PC-3 (cell line): Measurements from ENCODE around the gene YY1. TPM values are rescaled to one million over a fixed set of nuclear protein-coding genes. Genes with fewer than 3 reads are reported as not detected.

Source experiments
- ATAC-seq: fragments of 200-7000 bp; cut with Tn5 transposase; 2 replicates; pipeline ENCODE4 v1.9.1; 2020; ENCODE audit warnings: mild to moderate bottlenecking, moderate library complexity
- BruUV-seq: library from RNA; stranded (reverse); fragments of 400-500 nt; replicated peaks from 2 replicates; lab custom pipeline; 2021; lab: Mats Ljungman, UMichigan
- CTCF ChIA-PET: fragments of 300-600 bp; sonication (Branson Sonifier 250); formaldehyde crosslinking; loops from one replicate; lab custom pipeline; 2022; ENCODE audit warnings: antibody characterized with exemption; lab: Charles Lee
- POLR2A ChIA-PET: fragments of 300-600 bp; sonication (Branson Sonifier 250); formaldehyde crosslinking; loops from one replicate; lab custom pipeline; 2022; ENCODE audit warnings: antibody characterized with exemption; ENCODE audit not compliant: unreplicated experiment; lab: Charles Lee
- DNase-seq: peaks from one replicate; pipeline ENCODE4 v3.0.0-alpha.2; 2015
- H2AFZ ChIP-seq: fragments of 300-600 bp; sonication (generic); 2 replicates; pipeline ENCODE4 v1.6.0; 2016; ENCODE audit warnings: antibody characterized with exemption, low read length
- H3F3A ChIP-seq: fragments of 300-600 bp; sonication (generic); one replicate; pipeline ENCODE4 v1.6.0; 2017; ENCODE audit warnings: antibody characterized with exemption, low read length, control low read depth, mild to moderate bottlenecking; ENCODE audit not compliant: unreplicated experiment
- H3K27ac ChIP-seq: fragments of 300-600 bp; sonication (generic); 2 replicates; pipeline ENCODE4 v1.5.1; 2016; ENCODE audit warnings: mild to moderate bottlenecking, low read length
- H3K27me3 ChIP-seq: fragments of 300-600 bp; sonication (generic); 2 replicates; pipeline ENCODE4 v1.6.1; 2016; ENCODE audit warnings: low read length, mixed read lengths
- H3K36me3 ChIP-seq: fragments of 300-600 bp; sonication (generic); 2 replicates; pipeline ENCODE4 v1.6.1; 2016; ENCODE audit warnings: low read depth, mixed run types, low read length, mixed read lengths
- H3K4me1 ChIP-seq: fragments of 300-600 bp; sonication (generic); 2 replicates; pipeline ENCODE4 v1.5.1; 2016; ENCODE audit warnings: low read length; ENCODE audit not compliant: insufficient read depth
- H3K4me2 ChIP-seq: fragments of 300-600 bp; sonication (generic); 2 replicates; pipeline ENCODE4 v1.6.0; 2016; ENCODE audit warnings: low read length
- H3K4me3 ChIP-seq: fragments of 300-600 bp; sonication (generic); 2 replicates; pipeline ENCODE4 v1.5.1; 2016; ENCODE audit warnings: mild to moderate bottlenecking, low read length, mixed read lengths
- H3K79me2 ChIP-seq: fragments of 300-600 bp; sonication (generic); 2 replicates; pipeline ENCODE4 v1.6.1; 2017; ENCODE audit warnings: low read length, mixed read lengths
- H3K9ac ChIP-seq: fragments of 300-600 bp; sonication (generic); 2 replicates; pipeline ENCODE4 v1.6.0; 2016; ENCODE audit warnings: mild to moderate bottlenecking, low read length
- H3K9me2 ChIP-seq: fragments of 300-600 bp; sonication (generic); replicated peaks from 2 replicates; pipeline ENCODE4 v1.6.1; 2016; ENCODE audit warnings: mixed run types, low read length, mixed read lengths
- H3K9me3 ChIP-seq: fragments of 300-600 bp; sonication (generic); 2 replicates; pipeline ENCODE4 v1.6.1; 2016; ENCODE audit warnings: low read length, mixed read lengths
- H4K20me1 ChIP-seq: fragments of 300-600 bp; sonication (generic); 2 replicates; pipeline ENCODE4 v1.6.1; 2016; ENCODE audit warnings: low read length, mixed read lengths
- EZH2 ChIP-seq: fragments of 300-600 bp; sonication (generic); IDR thresholded peaks from one replicate; pipeline ENCODE4 v1.6.1; 2017; ENCODE audit warnings: antibody characterized with exemption, mild to moderate bottlenecking, low read length; ENCODE audit not compliant: unreplicated experiment
- EZH2phosphoT487 ChIP-seq: fragments of 300-600 bp; sonication (generic); IDR thresholded peaks from 2 replicates; pipeline ENCODE4 v1.6.1; 2018; ENCODE audit warnings: mild to moderate bottlenecking, antibody characterized with exemption, low read length, borderline replicate concordance
- intact Hi-C: fragments of 100-400 bp; cut with micrococcal nuclease; formaldehyde crosslinking; loops from 2 replicates; pipeline ENCODE4 v1.9.0; 2023
- total RNA-seq: library from RNA; depleted of rRNA; stranded (reverse); fragments of >200 nt; gene quantifications from 2 replicates; pipeline ENCODE4 v1.2.3, GENCODE V29; 2014
- TF ChIP-seq, protein P1 (sequence below): fragments of 300-600 bp; sonication (generic); conservative IDR thresholded peaks from 2 replicates; pipeline ENCODE4 v1.5.1; 2017; ENCODE audit warnings: antibody characterized with exemption, low read depth, mild to moderate bottlenecking, low read length

YY1 gene
- total RNA-seq, 1 experiment from 2014 or later, result 64.1 TPM

DNA sequence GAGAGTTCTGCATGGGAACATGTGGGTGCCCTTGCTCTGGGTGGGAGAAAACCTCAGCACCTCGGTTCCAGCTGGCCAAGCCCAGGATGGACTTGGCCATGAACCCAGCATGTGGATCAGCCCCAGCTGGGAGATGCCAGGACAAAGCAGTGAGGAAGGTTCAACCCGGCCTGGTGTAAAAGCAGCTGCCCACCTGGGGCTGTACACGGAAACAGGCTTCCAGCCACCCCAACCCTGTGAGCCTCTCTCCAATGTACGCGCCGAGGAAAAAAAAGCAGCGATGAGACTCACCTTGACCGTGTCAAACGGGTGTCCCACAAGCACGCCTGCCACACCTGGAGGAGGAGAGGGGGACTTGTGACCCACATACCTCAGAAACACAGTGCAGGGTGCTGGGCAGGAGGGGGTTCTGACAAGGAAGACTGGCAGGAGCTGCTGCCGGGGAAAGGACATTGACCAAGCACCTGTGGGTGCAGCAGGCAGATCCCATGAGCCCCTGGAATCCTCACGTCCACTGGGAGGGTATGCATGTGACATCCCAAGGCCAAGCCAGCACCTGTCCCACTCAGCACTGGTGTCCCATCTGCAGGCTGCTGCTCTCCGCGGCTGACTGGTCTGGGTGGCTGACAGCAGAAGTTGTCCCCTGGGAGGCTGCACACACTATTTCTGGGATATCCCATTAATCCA is 59.8 kb downstream of the YY1 start:
- no peak overlapping the region for H3K4me3 ChIP-seq
- H3K36me3 ChIP-seq, result no peaks in the 10 kb centered on the region
- H3F3A ChIP-seq, result peaks cover 6% of the 10 kb centered on the region
- no peaks in the 10 kb centered on the region for H3K9me3 ChIP-seq
- intact Hi-C loops, result no loop called here
- peaks cover 10% of the 10 kb centered on the region for H3K4me1 ChIP-seq
- BruUV-seq, result no TSS peak
- no peak overlapping the region for H2AFZ ChIP-seq
- DNase-seq (no peak), ATAC-seq (no peak)
- no peak for TF ChIP-seq EZH2phosphoT487
- TF ChIP-seq, protein P1, sequence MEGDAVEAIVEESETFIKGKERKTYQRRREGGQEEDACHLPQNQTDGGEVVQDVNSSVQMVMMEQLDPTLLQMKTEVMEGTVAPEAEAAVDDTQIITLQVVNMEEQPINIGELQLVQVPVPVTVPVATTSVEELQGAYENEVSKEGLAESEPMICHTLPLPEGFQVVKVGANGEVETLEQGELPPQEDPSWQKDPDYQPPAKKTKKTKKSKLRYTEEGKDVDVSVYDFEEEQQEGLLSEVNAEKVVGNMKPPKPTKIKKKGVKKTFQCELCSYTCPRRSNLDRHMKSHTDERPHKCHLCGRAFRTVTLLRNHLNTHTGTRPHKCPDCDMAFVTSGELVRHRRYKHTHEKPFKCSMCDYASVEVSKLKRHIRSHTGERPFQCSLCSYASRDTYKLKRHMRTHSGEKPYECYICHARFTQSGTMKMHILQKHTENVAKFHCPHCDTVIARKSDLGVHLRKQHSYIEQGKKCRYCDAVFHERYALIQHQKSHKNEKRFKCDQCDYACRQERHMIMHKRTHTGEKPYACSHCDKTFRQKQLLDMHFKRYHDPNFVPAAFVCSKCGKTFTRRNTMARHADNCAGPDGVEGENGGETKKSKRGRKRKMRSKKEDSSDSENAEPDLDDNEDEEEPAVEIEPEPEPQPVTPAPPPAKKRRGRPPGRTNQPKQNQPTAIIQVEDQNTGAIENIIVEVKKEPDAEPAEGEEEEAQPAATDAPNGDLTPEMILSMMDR, result no peak
- TF ChIP-seq EZH2, result no peak
- no peaks in the 10 kb centered on the region for H3K79me2 ChIP-seq
- no peaks in the 10 kb centered on the region for H3K27me3 ChIP-seq
- H4K20me1 ChIP-seq, result no peaks in the 10 kb centered on the region
- no peak overlapping the region for H3K9ac ChIP-seq
- no peaks in the 10 kb centered on the region for H3K9me2 ChIP-seq
- no peak overlapping the region for H3K27ac ChIP-seq
- POLR2A ChIA-PET, result no interaction called here
- H3K4me2 ChIP-seq, result no peak overlapping the region
- CTCF ChIA-PET, result no interaction called here

DNA sequence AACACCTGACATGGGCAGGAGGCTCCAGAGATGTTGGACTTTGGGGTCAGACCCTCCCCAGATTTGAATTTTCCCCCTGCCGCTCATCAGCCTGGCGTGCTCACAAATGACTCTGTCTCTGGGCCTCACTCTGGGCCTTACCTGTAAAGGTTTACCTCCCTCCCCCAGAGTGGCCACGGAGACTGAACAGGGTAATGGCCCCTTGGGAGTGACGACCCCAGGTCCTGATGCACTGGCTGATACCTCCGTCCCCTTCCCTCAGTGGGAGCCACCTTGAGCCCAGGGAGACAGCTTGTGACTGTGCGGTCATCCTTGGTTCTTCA is 60.3 kb downstream of the YY1 start:
- DNase-seq (no peak), ATAC-seq (no peak)
- Histone ChIP-seq H3F3A (peaks cover 6% of the 10 kb centered on the region), H4K20me1 (peaks cover 4% of the 10 kb centered on the region; the same call in 1 of the 2 replicates), H3K79me2 (peaks cover 4% of the 10 kb centered on the region; the same call in 1 of the 2 replicates), H3K9me3 (no peaks in the 10 kb centered on the region), H2AFZ (no peak overlapping the region), H3K27ac (no peak overlapping the region), H3K4me1 (peaks cover 14% of the 10 kb centered on the region), H3K36me3 (no peaks in the 10 kb centered on the region), H3K4me3 (no peak overlapping the region), H3K9me2 (no peaks in the 10 kb centered on the region), H3K4me2 (no peak overlapping the region), H3K9ac (no peak overlapping the region), H3K27me3 (no peaks in the 10 kb centered on the region)
- POLR2A ChIA-PET, result no interaction called here
- CTCF ChIA-PET, result no interaction called here
- TF ChIP-seq EZH2phosphoT487, result no peak
- TF ChIP-seq, protein P1, result no peak
- no peak for TF ChIP-seq EZH2
- BruUV-seq, result no TSS peak
- intact Hi-C loops, result no loop called here

DNA sequence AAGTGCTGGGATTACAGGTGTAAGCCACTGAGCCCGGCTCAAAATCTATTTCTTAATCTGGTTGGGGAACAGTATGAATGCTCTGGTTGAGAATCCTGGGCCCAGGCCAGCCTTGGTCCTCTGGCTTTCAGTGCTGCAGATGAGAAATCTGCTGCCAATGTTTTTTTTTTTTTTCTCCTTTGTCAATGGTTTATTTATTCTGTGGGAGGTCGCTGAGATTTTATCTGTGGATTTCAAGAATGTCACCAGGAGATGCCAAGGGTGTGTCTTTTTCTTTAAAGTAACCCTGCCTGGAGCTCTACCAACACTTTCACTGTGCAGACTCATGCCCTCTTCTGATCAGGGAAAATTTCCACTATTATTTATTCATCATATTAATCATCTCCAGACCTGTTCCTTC is 63.7 kb downstream of the YY1 start:
- H3K4me1 ChIP-seq, result peaks cover 31% of the 10 kb centered on the region
- no peak overlapping the region for H2AFZ ChIP-seq
- CTCF ChIA-PET, result interaction anchor here (0.6 to 1.3 kb wide), 4 partner anchors 18 to 248 kb away, joined by 3 to 11 read pairs (median 8); no protein-coding TSS in a partner anchor
- H3K4me2 ChIP-seq, result peak overlapping the region; percentile 53
- no peaks in the 10 kb centered on the region for H3K36me3 ChIP-seq
- H3K79me2 ChIP-seq, result peaks cover 17% of the 10 kb centered on the region
- peaks cover 6% of the 10 kb centered on the region for H3F3A ChIP-seq
- no peak overlapping the region for H3K4me3 ChIP-seq
- no peaks in the 10 kb centered on the region for H3K9me3 ChIP-seq
- TF ChIP-seq EZH2phosphoT487 (no peak), EZH2 (no peak)
- TF ChIP-seq, protein P1, result no peak
- peak overlapping the region; percentile 49 for H3K27ac ChIP-seq
- H3K9ac ChIP-seq, result no peak overlapping the region
- BruUV-seq, result no TSS peak
- DNase-seq (peak; percentile 92), ATAC-seq (peak; percentile 27)
- H3K27me3 ChIP-seq, result no peaks in the 10 kb centered on the region
- intact Hi-C loops, result loop anchor here (1.0 to 2.0 kb wide), 2 partner anchors 18 to 75 kb away; no protein-coding TSS in a partner anchor
- no peaks in the 10 kb centered on the region for H3K9me2 ChIP-seq
- H4K20me1 ChIP-seq, result peaks cover 9% of the 10 kb centered on the region; the same call in 1 of the 2 replicates
- POLR2A ChIA-PET, result no interaction called here
